ENCODE data around the gene METTL6.
"Not testable (repeated sequence)": the region's sequence is repeated elsewhere in the genome, so short reads cannot be mapped to it uniquely, and the experiment has no call there.

The METTL6 gene

GRCh38 chr3:15375461-15376000 is 51.8 kb downstream of the METTL6 start:
- DNase-seq (ENCODE audit: low read depth in 2 of 2), result no peak

DNA sequence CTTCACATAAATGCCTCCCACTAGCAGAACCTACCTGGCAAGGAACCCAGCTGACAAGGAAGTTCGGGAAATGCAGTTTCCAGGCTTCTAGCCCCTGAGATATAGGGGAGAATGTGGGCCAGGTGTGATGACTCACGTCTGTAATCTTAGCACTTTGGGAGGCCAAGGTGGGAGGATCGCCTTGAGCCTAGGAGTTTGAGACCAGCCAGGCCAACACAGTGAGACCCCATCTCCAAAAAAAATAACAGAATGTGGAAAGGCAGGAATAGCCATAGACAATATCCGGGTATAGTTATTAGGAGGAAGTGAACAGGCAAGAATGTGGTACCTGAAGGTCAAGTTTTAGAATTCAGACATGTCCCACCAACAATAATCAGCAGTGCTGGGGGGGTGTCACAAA is 54.4 kb downstream of the METTL6 start:
- DNase-seq (ENCODE audit: low read depth in 2 of 2), result no peak

- no peak for DNase-seq (ENCODE audit: low read depth in 2 of 2)
Observed at GRCh38 chr3:15368561-15369135, 58.7 kb downstream of the METTL6 start.

GRCh38 chr3:15367059-15367458 is 60.3 kb downstream of the METTL6 start:
- no peak for DNase-seq (ENCODE audit: low read depth in 2 of 2)

GRCh38 chr3:15364078-15364477 is 63.3 kb downstream of the METTL6 start:
- DNase-seq (ENCODE audit: low read depth in 2 of 2), result not testable (repeated sequence)

DNA sequence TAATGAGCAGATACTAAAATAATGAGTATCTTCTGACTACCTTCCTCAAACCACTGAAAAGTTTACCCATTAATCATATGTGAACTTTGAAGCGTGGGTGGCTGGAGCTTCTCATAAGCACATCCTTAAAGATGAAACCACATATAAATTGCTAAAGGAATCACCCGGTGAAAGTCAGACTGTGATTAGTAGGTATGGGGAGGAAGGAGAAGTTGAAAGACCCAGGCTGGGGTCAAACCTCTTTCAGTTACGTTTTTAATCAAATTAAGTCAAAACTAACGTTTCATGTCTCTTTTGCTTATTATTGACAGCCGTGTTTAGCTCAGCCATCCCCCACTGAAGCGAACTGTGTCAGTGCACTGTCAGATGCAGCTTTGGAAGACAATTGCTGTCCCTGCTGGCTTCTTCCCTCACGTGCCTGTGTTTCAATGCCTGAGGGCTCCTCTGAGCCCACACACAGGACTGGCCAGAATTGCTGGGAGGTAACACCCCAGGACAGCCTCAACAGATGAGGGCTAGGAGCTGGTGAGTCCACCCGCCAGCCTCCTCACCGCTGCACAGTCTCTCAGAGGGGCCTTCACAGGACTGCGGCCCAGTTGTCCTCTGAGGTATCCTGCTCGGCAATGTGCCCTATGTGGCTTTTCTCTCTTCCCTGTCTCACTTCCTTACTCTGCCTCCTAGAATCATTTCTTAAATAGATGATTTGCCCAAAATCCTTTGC is 65.7 kb downstream of the METTL6 start:
- no peak for DNase-seq (ENCODE audit: low read depth in 2 of 2)

GRCh38 chr3:15360788-15361493 is 66.4 kb downstream of the METTL6 start:
- DNase-seq (ENCODE audit: low read depth in 2 of 2), result no peak

Measured in stimulated activated CD8-positive, alpha-beta memory T cell treated with anti-CD3 and anti-CD28 coated beads, Interleukin-7, amount 100 ng/mL, for 1 hour (primary cell).